Mucosa of stomach (tissue), 1 donor: ENCODE results near the gene TCEAL5.
"Not testable (repeated sequence)": the region's sequence is repeated elsewhere in the genome, so short reads cannot be mapped to it uniquely, and the experiment has no call there.

ENCODE experiments used
- H3K27me3 ChIP-seq: one replicate; pipeline ENCODE4 v1.7.0; 2013; ENCODE audit warnings: mild to moderate bottlenecking, low read length; ENCODE audit not compliant: control insufficient read depth, insufficient read depth
- H3K36me3 ChIP-seq: one replicate; pipeline ENCODE4 v1.7.0; 2013; ENCODE audit warnings: low read length; ENCODE audit not compliant: control insufficient read depth, insufficient read depth
- H3K4me1 ChIP-seq: one replicate; pipeline ENCODE4 v1.7.0; 2013; ENCODE audit warnings: mild to moderate bottlenecking, low read length; ENCODE audit not compliant: control insufficient read depth, insufficient read depth
- H3K4me3 ChIP-seq: one replicate; pipeline ENCODE4 v1.7.0; 2013; ENCODE audit warnings: low read length
- H3K9ac ChIP-seq: one replicate; pipeline ENCODE4 v1.7.0; 2013; ENCODE audit warnings: mild to moderate bottlenecking, low read length, moderate library complexity
- H3K9me3 ChIP-seq: one replicate; pipeline ENCODE4 v1.7.0; 2013; ENCODE audit warnings: mild to moderate bottlenecking, low read length, moderate library complexity; ENCODE audit not compliant: control insufficient read depth
- donor health status: Pancreatic carcinoma.

TCEAL5 gene

DNA sequence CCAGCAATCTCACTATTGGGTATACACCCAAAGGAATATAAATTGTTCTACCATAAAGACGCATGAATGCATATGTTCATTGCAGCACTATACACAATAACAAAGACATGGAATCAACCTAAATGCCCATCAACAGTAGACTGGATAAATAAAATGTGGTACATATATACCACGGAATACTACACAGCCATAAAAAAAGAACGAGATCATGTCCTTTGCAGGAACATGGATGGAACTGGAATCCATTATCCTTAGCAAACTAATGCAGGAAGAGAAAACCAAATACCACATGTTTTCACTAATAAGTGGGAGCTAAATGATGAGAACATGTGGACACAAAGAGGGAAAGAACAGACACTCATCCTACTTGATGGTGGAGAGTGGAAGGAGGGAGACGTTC lies 50.6 kb downstream of the TCEAL5 start:
- H3K4me3 ChIP-seq, H3K27me3 ChIP-seq, H3K9ac ChIP-seq, H3K36me3 ChIP-seq, H3K4me1 ChIP-seq, H3K9me3 ChIP-seq: not testable (repeated sequence)
